ENCODE results near the gene TTC19. TPM values are rescaled to one million over a fixed set of nuclear protein-coding genes. Genes with fewer than 3 reads are reported as not detected.

The TTC19 gene
- total and polyA plus RNA-seq, 12 donors: 20.6 to 152 (median 50.5) TPM

GRCh38 chr17:16074423-16074822, 74.8 kb downstream of the TTC19 start:
- TF ChIP-seq CTCF (IDR thresholded peaks at IDR 0.05): no peak
- no peak for TF ChIP-seq POLR2A (IDR thresholded peaks at IDR 0.05)
- Histone ChIP-seq H3K27ac (no peak overlapping the region), H3K4me3 (no peak overlapping the region), H3K4me1 (replicated peaks in 1 of 2) (no peaks in the 10 kb centered on the region), H3K27me3 (no peaks in the 10 kb centered on the region), H3K9me3 (replicated peaks in 1 of 3) (no peaks in the 10 kb centered on the region), H3K36me3 (replicated peaks in 1 of 2) (peaks cover 0 to 66% of the 10 kb centered on the region in 2 donors)
- no peak for DNase-seq
- 74 to 93% (median 79%) methylated on average over 3 of the region's 3 CpGs for WGBS, 4 donors
- intact Hi-C loops (cut with DNase I): no loop called here

- DNase-seq: no peak
- intact Hi-C loops (cut with DNase I): no loop called here
- Histone ChIP-seq H3K4me1 (replicated peaks in 1 of 2) (no peaks in the 10 kb centered on the region), H3K27ac (no peak overlapping the region), H3K36me3 (replicated peaks in 1 of 2) (peaks cover 0 to 66% of the 10 kb centered on the region in 2 donors), H3K4me3 (no peak overlapping the region), H3K9me3 (replicated peaks in 1 of 3) (no peaks in the 10 kb centered on the region), H3K27me3 (no peaks in the 10 kb centered on the region)
- TF ChIP-seq CTCF (IDR thresholded peaks at IDR 0.05): no peak
- 96 to 97% (median 97%) methylated on average over 5 of the region's 5 CpGs for WGBS, 4 donors
Measured at GRCh38 chr17:16075949-16076348, 76.3 kb downstream of the TTC19 start.

Other genes starting within 250 kb of the TTC19 start
- 1 to 10 TPM in 8 of 9 donors, under 1 TPM in 1; 0.39 to 4.0 (median 2.2) TPM for gene ADORA2B, start 54.7 kb upstream of the TTC19 start, total RNA-seq
- gene ADORA2B, start 54.7 kb upstream of the TTC19 start, polyA plus RNA-seq: under 1 TPM; 0.17 to 0.68 (median 0.32) TPM
- 10 to 100 TPM; 10.3 to 72.6 (median 34.3) TPM for gene ZSWIM7, start 120 bp upstream of the TTC19 start, total RNA-seq
- 10 to 100 TPM; 42.0 to 57.9 (median 46.7) TPM for gene ZSWIM7, start 120 bp upstream of the TTC19 start, polyA plus RNA-seq
- gene NCOR1, start 215.7 kb downstream of the TTC19 start, total RNA-seq: 100 to 1,000 TPM in 3 of 9 donors, 10 to 100 TPM in 6; 76.4 to 172 (median 95.2) TPM
- gene NCOR1, start 215.7 kb downstream of the TTC19 start, polyA plus RNA-seq: 100 to 1,000 TPM in 1 of 3 donors, 10 to 100 TPM in 2; 66.2 to 135 (median 91.1) TPM
- gene PIGL, start 217.4 kb downstream of the TTC19 start, total RNA-seq: 100 to 1,000 TPM in 1 of 9 donors, 10 to 100 TPM in 8; 10.3 to 102 (median 29.4) TPM
- 10 to 100 TPM; 12.0 to 58.8 (median 48.5) TPM for gene PIGL, start 217.4 kb downstream of the TTC19 start, polyA plus RNA-seq

All from adrenal gland (tissue), 12 donors.